GM20431 (cell line): ENCODE results near the gene PLA2G4D.
"Not testable (repeated sequence)": the region's sequence is repeated elsewhere in the genome, so short reads cannot be mapped to it uniquely, and the experiment has no call there.

Source experiments
- in situ Hi-C: fragments of 300-500 bp; cut with MseI, MboI; formaldehyde crosslinking; loops from one replicate; pipeline ENCODE4 v1.15.0; 2020; ENCODE audit warnings: low sequenced_read_pairs; ENCODE audit not compliant: unreplicated experiment

Gene PLA2G4D

DNA sequence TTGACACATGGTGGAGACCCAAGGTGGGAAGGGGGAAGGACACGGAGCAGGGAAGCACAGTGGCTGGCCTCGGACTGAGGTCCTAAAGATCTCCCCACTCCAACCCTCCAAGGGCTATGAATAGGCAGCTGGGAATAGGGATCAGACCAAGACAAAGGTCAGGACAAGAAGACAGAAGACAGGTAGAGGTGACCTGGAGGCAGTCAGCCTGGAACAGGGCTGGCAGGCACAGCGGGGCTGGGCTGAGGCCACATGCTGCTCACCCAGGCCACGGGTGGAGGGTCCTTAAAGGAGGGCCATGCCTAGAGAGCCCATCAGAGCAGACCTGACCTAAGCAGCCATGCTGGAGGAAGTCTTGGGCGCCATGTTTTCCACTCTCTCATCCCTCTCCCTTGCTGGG is 2.7 kb upstream of the PLA2G4D start:
- in situ Hi-C loops = no loop called here

GRCh38 chr15:42093966-42094365 is 396 bp downstream of the PLA2G4D start:
- in situ Hi-C loops = no loop called here

GRCh38 chr15:42092398-42093318 is 1.7 kb downstream of the PLA2G4D start:
- in situ Hi-C loops = no loop called here

DNA sequence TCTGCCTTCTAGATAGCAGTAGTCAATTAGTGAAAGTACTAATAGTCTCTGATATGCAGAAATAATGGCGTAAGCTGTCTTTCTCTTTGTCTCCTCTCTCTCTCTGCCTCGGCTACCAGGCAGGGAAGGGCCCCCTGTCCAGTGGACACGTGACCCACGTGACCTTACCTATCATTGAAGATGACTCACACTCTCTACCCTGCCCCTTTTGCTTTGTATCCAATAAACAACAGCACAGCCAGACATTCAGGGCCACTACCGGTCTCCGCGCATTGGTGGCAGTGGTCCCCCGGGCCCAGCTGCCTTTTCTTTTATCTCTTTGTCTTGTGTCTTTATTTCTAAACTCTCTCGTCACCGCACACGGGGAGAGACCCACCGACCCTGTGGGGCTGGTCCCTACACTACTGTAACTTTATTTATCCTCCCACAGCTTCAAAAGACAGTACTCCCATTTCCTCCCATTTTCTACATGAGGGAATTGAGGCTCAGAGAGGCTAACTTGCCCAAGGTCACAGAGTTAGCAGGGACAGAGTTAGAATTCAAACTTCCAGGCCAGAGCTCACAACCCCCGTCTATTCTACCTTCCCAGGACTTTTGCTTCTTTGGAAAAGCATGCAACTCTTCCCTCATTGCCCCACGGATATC is 2.5 kb downstream of the PLA2G4D start:
- in situ Hi-C loops = not testable (repeated sequence)

- in situ Hi-C loops = no loop called here
These were observed 3.6 kb downstream of the PLA2G4D start for GRCh38 chr15:42090781-42091180.

GRCh38 chr15:42090370-42090769 is 4.0 kb downstream of the PLA2G4D start:
- in situ Hi-C loops = no loop called here

DNA sequence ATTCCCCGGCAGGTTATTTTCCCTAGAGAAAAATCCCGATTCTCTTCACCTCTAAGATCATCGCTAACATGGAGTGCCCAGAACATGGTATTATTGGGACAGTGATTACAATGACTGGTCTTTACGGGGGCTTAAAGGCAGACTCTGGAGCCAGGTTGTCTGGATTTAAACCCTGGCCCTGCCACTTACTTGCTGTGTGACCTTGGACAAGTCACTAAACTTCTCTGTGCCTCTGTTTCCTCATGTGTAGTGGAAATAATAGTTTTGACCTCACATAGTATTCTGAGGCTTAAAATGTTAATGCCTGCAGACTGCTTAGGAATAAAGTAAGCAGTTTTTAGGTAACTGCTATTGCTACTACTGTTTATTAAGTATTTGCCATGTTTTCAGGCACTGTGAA is 4.4 kb downstream of the PLA2G4D start:
- in situ Hi-C loops = no loop called here

- in situ Hi-C loops = no loop called here
These were observed 5.3 kb downstream of the PLA2G4D start for GRCh38 chr15:42088801-42089640.

- in situ Hi-C loops = no loop called here
These were observed 6.2 kb downstream of the PLA2G4D start for GRCh38 chr15:42087926-42088800.

GRCh38 chr15:42087460-42087859 is 6.9 kb downstream of the PLA2G4D start:
- in situ Hi-C loops = no loop called here

- in situ Hi-C loops = no loop called here
These were observed 8.6 kb downstream of the PLA2G4D start for GRCh38 chr15:42085721-42086120.

DNA sequence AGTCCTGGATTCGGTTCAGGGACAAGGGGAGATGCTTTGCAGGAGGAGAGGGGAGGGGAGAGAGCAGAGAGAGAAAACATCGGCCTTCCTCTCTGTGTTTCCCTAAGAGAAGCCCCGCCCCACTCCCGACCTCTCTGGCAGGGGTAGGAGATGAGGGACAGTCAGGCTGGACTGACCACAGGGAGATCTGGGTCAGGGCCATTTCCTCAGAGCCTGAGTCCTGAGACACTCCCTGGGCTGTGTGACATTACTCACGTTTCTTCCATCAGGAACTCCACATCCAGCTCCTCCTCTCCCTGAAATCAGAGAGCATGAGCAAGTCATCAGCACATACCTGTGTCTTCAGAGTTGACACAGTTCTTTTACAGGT is 9.1 kb downstream of the PLA2G4D start:
- in situ Hi-C loops = no loop called here

DNA sequence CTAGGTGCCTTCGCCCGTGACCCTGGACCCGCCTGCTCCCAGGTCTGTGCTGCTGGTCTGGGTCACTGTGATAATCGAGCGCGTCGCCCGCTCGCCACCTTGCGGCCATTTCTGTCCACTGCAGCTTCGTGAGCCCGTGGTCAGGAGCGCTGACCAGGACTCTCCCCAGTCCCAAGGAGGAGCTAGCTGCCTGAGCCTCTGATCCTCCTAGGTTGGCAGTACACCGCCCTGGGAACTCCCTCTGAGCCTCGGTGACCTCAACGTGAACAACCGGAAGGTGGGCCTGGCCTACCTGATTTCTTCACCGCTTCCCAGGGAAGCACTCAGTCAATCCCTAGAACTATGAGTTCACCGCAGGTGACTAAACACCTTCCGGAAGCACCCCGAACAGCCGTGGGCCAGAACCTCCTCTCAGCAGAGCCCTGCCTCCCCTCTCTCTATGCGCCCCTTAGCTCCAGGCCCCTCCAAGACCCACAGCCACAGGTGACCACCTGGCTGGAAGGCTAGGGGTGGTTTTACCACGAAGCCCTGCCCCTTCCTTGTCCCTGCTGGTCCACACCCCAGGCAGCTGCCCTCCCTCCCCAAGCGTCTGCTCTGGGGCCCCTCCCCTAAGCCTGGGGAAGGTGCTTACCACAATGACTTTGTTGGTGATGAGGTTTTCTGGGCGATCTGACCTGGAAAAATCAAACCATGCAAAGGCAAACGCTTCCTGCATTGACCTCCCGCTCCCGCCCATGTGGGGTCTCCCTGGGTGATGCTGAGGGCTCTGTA is 9.7 kb downstream of the PLA2G4D start:
- in situ Hi-C loops = no loop called here

GRCh38 chr15:42083916-42084315 is 10.4 kb downstream of the PLA2G4D start:
- in situ Hi-C loops = no loop called here

GRCh38 chr15:42083605-42083908 is 10.8 kb downstream of the PLA2G4D start:
- in situ Hi-C loops = no loop called here

DNA sequence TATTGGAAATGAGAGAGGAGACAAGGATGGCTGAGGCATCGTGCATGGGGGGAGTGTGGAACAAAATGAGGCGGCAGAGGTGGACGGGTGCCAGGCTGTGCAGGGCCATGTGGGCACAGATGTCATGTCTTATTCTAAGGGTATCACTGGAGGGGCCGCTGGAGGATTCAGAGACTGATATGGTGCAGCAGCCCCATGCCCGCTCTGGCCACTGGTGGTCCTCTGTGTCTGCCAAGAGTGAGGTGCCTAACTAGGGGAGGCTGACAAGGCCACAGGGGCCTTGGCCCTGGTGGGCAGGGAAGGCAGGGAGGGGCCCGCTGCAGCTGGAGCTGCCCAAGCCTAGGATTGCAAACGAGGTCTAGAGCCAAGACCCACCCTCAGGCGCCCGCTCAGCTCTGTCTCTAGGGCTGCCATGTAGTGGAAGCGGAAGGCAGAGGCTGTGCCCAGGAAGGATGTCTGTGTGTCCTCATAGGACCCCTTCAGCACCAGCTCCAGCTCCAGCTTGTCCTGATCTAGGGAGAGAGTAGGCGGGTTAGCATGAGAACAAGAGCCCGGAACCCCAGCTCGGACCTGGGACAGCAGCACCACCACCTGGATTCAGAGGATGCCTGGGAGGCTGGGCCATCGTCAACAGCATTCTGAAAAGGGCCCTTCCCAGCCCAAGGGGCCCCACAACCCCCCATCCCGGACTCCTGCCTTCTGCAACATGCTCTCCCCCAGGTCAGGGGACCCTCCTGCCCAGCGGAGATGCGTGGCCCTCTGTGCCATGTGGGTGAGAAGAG is 11.3 kb downstream of the PLA2G4D start:
- in situ Hi-C loops = no loop called here

- in situ Hi-C loops = no loop called here
These were observed 12.2 kb downstream of the PLA2G4D start for GRCh38 chr15:42082141-42082540.
